WTC11 (cell line): ENCODE results near the gene GTSE1. TPM values are rescaled to one million over a fixed set of nuclear protein-coding genes. Genes with fewer than 3 reads are reported as not detected.
A peak's percentile ranks its signal among the peaks of the same experiment; 100 is the strongest.

Source experiments
- ATAC-seq: fragments of 200-7000 bp; cut with Tn5 transposase; 2 replicates; pipeline ENCODE4 v1.10.0; 2021; ENCODE audit warnings: mild to moderate bottlenecking, moderate library complexity
- CTCF ChIA-PET: fragments of 300-600 bp; sonication (Branson Sonifier 250); formaldehyde crosslinking; loops from one replicate; lab custom pipeline; 2021; ENCODE audit warnings: antibody characterized with exemption; lab: Charles Lee
- POLR2A ChIA-PET: fragments of 350-600 bp; sonication (Branson Sonifier 250); formaldehyde crosslinking; loops from one replicate; lab custom pipeline; 2021; ENCODE audit warnings: antibody characterized with exemption; lab: Charles Lee
- DNase-seq: peaks from one replicate; pipeline ENCODE4 v3.0.0; 2021; ENCODE audit warnings: low spot score
- H3K27ac Mint-ChIP-seq: 2 replicates; pipeline ENCODE4 v1.8.0; 2021; ENCODE audit warnings: mixed read lengths
- H3K27me3 Mint-ChIP-seq: 2 replicates; pipeline ENCODE4 v1.8.0; 2021; ENCODE audit warnings: low read depth, mild to moderate bottlenecking, moderate library complexity, mixed read lengths
- H3K36me3 Mint-ChIP-seq: 2 replicates; pipeline ENCODE4 v1.8.0; 2021; ENCODE audit warnings: mixed read lengths
- H3K4me1 Mint-ChIP-seq: 2 replicates; pipeline ENCODE4 v1.8.0; 2022; ENCODE audit warnings: mixed read lengths
- H3K4me3 Mint-ChIP-seq: 2 replicates; pipeline ENCODE4 v1.8.0; 2021; ENCODE audit warnings: mild to moderate bottlenecking, moderate library complexity, mixed read lengths
- H3K9me3 Mint-ChIP-seq: 2 replicates; pipeline ENCODE4 v1.8.0; 2021; ENCODE audit warnings: mixed read lengths
- CREM ChIP-seq: sonication (generic); formaldehyde crosslinking; IDR thresholded peaks from 2 replicates; pipeline ENCODE4 v1.8.1; 2022; ENCODE audit warnings: mild to moderate bottlenecking, missing genetic modification reagents, moderate library complexity
- CTCF ChIP-seq: fragments of 200-600 bp; IDR thresholded peaks from 2 replicates; pipeline ENCODE4 v1.8.0; 2022; ENCODE audit warnings: antibody characterized with exemption
- E2F5 ChIP-seq: sonication (generic); formaldehyde crosslinking; IDR thresholded peaks from 2 replicates; pipeline ENCODE4 v1.8.1; 2022; ENCODE audit warnings: mild to moderate bottlenecking, moderate library complexity, missing genetic modification reagents
- ERG ChIP-seq: fragments of 250-450 bp; sonication (Bioruptor Pico); IDR thresholded peaks from 2 replicates; pipeline ENCODE4 v1.8.0; 2021; ENCODE audit warnings: mild to moderate bottlenecking
- ESRRA ChIP-seq: sonication (generic); formaldehyde crosslinking; IDR thresholded peaks from 2 replicates; pipeline ENCODE4 v1.8.1; 2022; ENCODE audit warnings: mild to moderate bottlenecking, missing genetic modification reagents, borderline replicate concordance
- ETV6 ChIP-seq: sonication (generic); formaldehyde crosslinking; IDR thresholded peaks from 2 replicates; pipeline ENCODE4 v1.8.1; 2022; ENCODE audit warnings: mild to moderate bottlenecking, missing genetic modification reagents
- FOXP1 ChIP-seq: sonication (generic); formaldehyde crosslinking; IDR thresholded peaks from 2 replicates; pipeline ENCODE4 v1.8.0; 2022; ENCODE audit warnings: missing genetic modification reagents, mild to moderate bottlenecking, moderate library complexity, borderline replicate concordance
- GABPB1 ChIP-seq: sonication (generic); formaldehyde crosslinking; IDR thresholded peaks from 2 replicates; pipeline ENCODE4 v1.8.1; 2023; ENCODE audit warnings: mild to moderate bottlenecking, missing genetic modification reagents
- KAT7 ChIP-seq: sonication (generic); formaldehyde crosslinking; IDR thresholded peaks from 2 replicates; pipeline ENCODE4 v1.8.1; 2023; ENCODE audit warnings: missing genetic modification reagents, mild to moderate bottlenecking, borderline replicate concordance
- NFATC4 ChIP-seq: fragments of 250-450 bp; sonication (Bioruptor Pico); IDR thresholded peaks from 2 replicates; pipeline ENCODE4 v1.9.0; 2021; ENCODE audit warnings: mild to moderate bottlenecking
- NFYB ChIP-seq: sonication (generic); formaldehyde crosslinking; conservative IDR thresholded peaks from 2 replicates; pipeline ENCODE4 v1.8.0; 2022; ENCODE audit warnings: low read depth, missing genetic modification reagents
- PRDM15 ChIP-seq: sonication (generic); formaldehyde crosslinking; IDR thresholded peaks from 2 replicates; pipeline ENCODE4 v1.8.0; 2022; ENCODE audit warnings: missing genetic modification reagents
- PREB ChIP-seq: sonication (generic); formaldehyde crosslinking; IDR thresholded peaks from 2 replicates; pipeline ENCODE4 v1.8.1; 2022; ENCODE audit warnings: mild to moderate bottlenecking, missing genetic modification reagents, moderate library complexity, borderline replicate concordance
- PRRX2 ChIP-seq: fragments of 250-450 bp; sonication (Bioruptor Pico); IDR thresholded peaks from 2 replicates; pipeline ENCODE4 v1.8.0; 2021; ENCODE audit warnings: mild to moderate bottlenecking
- ZNF423 ChIP-seq: fragments of 250-450 bp; sonication (Bioruptor Pico); IDR thresholded peaks from 2 replicates; pipeline ENCODE4 v2.1.2; 2022; ENCODE audit warnings: mild to moderate bottlenecking, moderate library complexity
- ZNF425 ChIP-seq: fragments of 250-450 bp; sonication (Bioruptor Pico); conservative IDR thresholded peaks from 2 replicates; pipeline ENCODE4 v1.9.0; 2021; ENCODE audit warnings: mild to moderate bottlenecking
- total RNA-seq: library from RNA; stranded (reverse); gene quantifications from 3 replicates; pipeline ENCODE4 v1.2.3, GENCODE V29; 2021

GTSE1 gene
- total RNA-seq, 1 experiment from 2014 or later: 56.1 TPM

- Mint-ChIP-seq H3K9me3 (peaks cover 4% of the 10 kb centered on the region), H3K27me3 (no peaks in the 10 kb centered on the region), H3K4me1 (peaks cover 34% of the 10 kb centered on the region)
- CTCF ChIA-PET: interaction anchor here (0.8 to 4.2 kb wide), 6 partner anchors 10 to 166 kb away, joined by 3 to 54 read pairs (median 4); no protein-coding TSS in a partner anchor
- no peak for TF ChIP-seq ESRRA
- no peak for TF ChIP-seq ZNF425 (CRISPR knock-in tag)
- TF ChIP-seq PRDM15 (CRISPR knock-in tag): peak; percentile 54; the same call in 1 of the 2 replicates
- TF ChIP-seq, all 79 proteins: peak for 1
- no peak overlapping the region; the same call in 1 of the 2 replicates for H3K4me3 Mint-ChIP-seq
- H3K36me3 Mint-ChIP-seq: peaks cover 9% of the 10 kb centered on the region
- DNase-seq (no peak), ATAC-seq (no peak)
- H3K27ac Mint-ChIP-seq: peak overlapping the region; percentile 16
- POLR2A ChIA-PET: interaction anchor here (0.7 kb wide), 1 partner anchor 41 kb away, joined by 3 read pairs; the partner anchor contains the start of gene TRMU
These were observed 80.3 kb downstream of the GTSE1 start for GRCh38 chr22:46376908-46377524.

GRCh38 chr22:46377525-46378425, 81.1 kb downstream of the GTSE1 start:
- H3K36me3 Mint-ChIP-seq: peaks cover 14% of the 10 kb centered on the region
- peaks cover 34% of the 10 kb centered on the region for H3K4me1 Mint-ChIP-seq
- no peaks in the 10 kb centered on the region for H3K27me3 Mint-ChIP-seq
- H3K4me3 Mint-ChIP-seq: peak overlapping the region; percentile 27; the same call in 1 of the 2 replicates
- ChIA-PET POLR2A (interaction anchor here (0.6 to 0.7 kb wide), 2 partner anchors 42 to 132 kb away, joined by 3 to 11 read pairs; partner anchors contain the start of gene TRMU), CTCF (interaction anchor here (0.6 to 4.2 kb wide), 8 partner anchors 9 to 186 kb away, joined by 3 to 54 read pairs (median 4); no protein-coding TSS in a partner anchor)
- peaks cover 9% of the 10 kb centered on the region for H3K9me3 Mint-ChIP-seq
- H3K27ac Mint-ChIP-seq: peak overlapping the region; percentile 80
- 0 out of 2 replicates have a peak, but pooled peaks have one; percentile 3 for TF ChIP-seq ZNF423 (CRISPR knock-in tag)
- 0 out of 2 replicates have a peak, but pooled peaks have one; percentile 3 for TF ChIP-seq ETV6 (CRISPR knock-in tag)
- TF ChIP-seq CTCF: no peak
- peak; percentile 57; the same call in 1 of the 2 replicates for TF ChIP-seq GABPB1
- 0 out of 2 replicates have a peak, but pooled peaks have one; percentile 45 for TF ChIP-seq KAT7 (CRISPR knock-in tag)
- peak; percentile 56 for DNase-seq
- ATAC-seq: peak; percentile 65

- ATAC-seq (no peak), DNase-seq (no peak)
- POLR2A ChIA-PET: interaction anchor here (0.6 kb wide), 1 partner anchor 131 kb away, joined by 11 read pairs; no protein-coding TSS in a partner anchor
- Mint-ChIP-seq H3K9me3 (peaks cover 10% of the 10 kb centered on the region), H3K36me3 (peaks cover 18% of the 10 kb centered on the region), H3K27ac (peak overlapping the region; percentile 80), H3K4me3 (peak overlapping the region; percentile 27; the same call in 1 of the 2 replicates), H3K27me3 (no peaks in the 10 kb centered on the region), H3K4me1 (peaks cover 34% of the 10 kb centered on the region)
- CTCF ChIA-PET: interaction anchor here (0.6 to 4.2 kb wide), 3 partner anchors 11 to 185 kb away, joined by 3 to 54 read pairs (median 3); no protein-coding TSS in a partner anchor
- TF ChIP-seq PRRX2 (CRISPR knock-in tag) (no peak), NFYB (no peak), PREB (CRISPR knock-in tag) (no peak), ERG (no peak), E2F5 (no peak), NFATC4 (CRISPR knock-in tag) (no peak), CREM (CRISPR knock-in tag) (no peak), FOXP1 (no peak)
These were observed 81.9 kb downstream of the GTSE1 start for GRCh38 chr22:46378426-46379065.
